Suprapubic skin (tissue), 4 donors: ENCODE results near the gene ALOXE3. TPM values are rescaled to one million over a fixed set of nuclear protein-coding genes. Genes with fewer than 3 reads are reported as not detected.

Source experiments
- DNase-seq, 2 donors: peaks; one replicate each; pipeline ENCODE4 v3.0.0-alpha.2; 2019; ENCODE audit warnings: low spot score in 2 of 2
- H3K27ac ChIP-seq: fragments of 200-600 bp; sonication (generic); one replicate; pipeline ENCODE4 v1.5.1; 2019
- H3K27me3 ChIP-seq: fragments of 200-600 bp; sonication (generic); one replicate; pipeline ENCODE4 v1.5.1; 2019
- H3K36me3 ChIP-seq: fragments of 200-600 bp; sonication (generic); one replicate; pipeline ENCODE4 v1.5.1; 2019
- H3K4me1 ChIP-seq: fragments of 200-600 bp; sonication (generic); one replicate; pipeline ENCODE4 v1.5.1; 2019
- H3K4me3 ChIP-seq: fragments of 200-600 bp; sonication (generic); one replicate; pipeline ENCODE4 v1.5.1; 2019; ENCODE audit warnings: mild to moderate bottlenecking
- H3K9me3 ChIP-seq: fragments of 200-600 bp; sonication (generic); one replicate; pipeline ENCODE4 v1.5.1; 2019
- EP300 ChIP-seq: sonication (generic); formaldehyde crosslinking; IDR thresholded peaks from one replicate; pipeline ENCODE4 v1.6.1; 2017; ENCODE audit warnings: antibody characterized with exemption
- POLR2A ChIP-seq, 2 donors: fragments of 450-650 bp; IDR thresholded peaks; one replicate each; pipeline ENCODE4 v1.6.1; 2017; ENCODE audit warnings: antibody characterized with exemption in 2 of 2, mild to moderate bottlenecking in 2 of 2, moderate library complexity in 2 of 2
- POLR2AphosphoS5 ChIP-seq, 3 donors: sonication (generic); formaldehyde crosslinking; IDR thresholded peaks; one replicate each; pipeline ENCODE4 v1.6.1; 2017; ENCODE audit warnings: antibody characterized with exemption in 3 of 3
- WGBS: methylation state at CpG from one replicate; pipeline ENCODE4 v1.1.5; 2018; 5-methylcytosine and 5-hydroxymethylcytosine counted together
- total RNA-seq, 4 donors: library from RNA; depleted of rRNA; stranded (reverse); fragments of >200 nt; gene quantifications; one replicate each; pipeline ENCODE4 v1.1.0, GENCODE V29; 2016
- TF ChIP-seq, protein P1 (sequence below), 2 donors: fragments of 200-600 bp in 1 of 2; fragments of 450-650 bp in 1 of 2; sonication (generic) in 1 of 2; IDR thresholded peaks; one replicate each; pipeline ENCODE4 v1.5.1; 2016 to 2019; ENCODE audit warnings: antibody characterized with exemption in 2 of 2, mild to moderate bottlenecking in 1 of 2, moderate library complexity in 1 of 2

The ALOXE3 gene
- total RNA-seq, 4 donors from 2014 or later, result 44.5 to 95.3 (median 69.9) TPM

DNA sequence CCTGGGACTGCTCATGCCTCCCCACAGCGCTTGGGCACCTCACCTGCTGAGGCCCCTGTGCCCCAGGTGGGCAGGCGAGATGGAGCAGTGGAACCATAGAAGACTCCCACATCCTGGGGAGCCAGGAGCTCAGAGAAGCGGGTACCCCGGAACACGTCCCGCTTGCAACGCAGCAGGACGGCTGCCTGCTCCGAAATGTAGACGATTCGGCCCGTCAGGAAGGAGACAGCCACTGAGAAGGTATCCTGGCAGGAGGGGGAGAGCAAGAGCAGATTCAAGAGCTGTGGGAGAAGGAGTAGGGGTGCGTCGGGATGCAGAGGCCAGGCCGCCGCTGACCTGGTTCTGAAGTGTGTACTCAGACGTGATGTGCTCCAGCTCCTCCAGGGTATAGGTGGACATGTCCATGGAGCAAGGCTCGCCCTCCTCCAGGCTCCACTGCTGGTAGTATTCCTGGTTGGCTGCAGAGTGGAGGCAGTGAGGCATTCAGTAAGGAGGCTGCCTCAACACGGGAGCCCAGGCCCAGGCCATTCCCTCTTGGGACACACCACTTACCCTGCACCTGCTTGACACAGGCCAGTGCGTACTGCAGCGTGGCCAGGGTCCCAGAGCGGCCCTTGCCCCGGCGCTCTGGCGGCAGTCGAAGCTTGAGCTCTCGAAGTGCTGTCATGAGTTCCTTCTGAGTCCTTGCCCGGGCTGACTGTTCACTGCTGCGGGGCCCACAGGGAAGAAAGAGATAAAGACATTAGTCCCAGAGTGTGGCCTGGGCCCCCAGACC lies 31.3 kb upstream of the ALOXE3 start:
- no peak overlapping the region for H3K27ac ChIP-seq
- no peaks in the 10 kb centered on the region for H3K9me3 ChIP-seq
- WGBS, result 88% methylated on average over 9 of the region's 29 CpGs
- peaks cover 70% of the 10 kb centered on the region for H3K36me3 ChIP-seq
- H3K4me1 ChIP-seq, result peaks cover 57% of the 10 kb centered on the region
- no peaks in the 10 kb centered on the region for H3K27me3 ChIP-seq
- H3K4me3 ChIP-seq, result peak overlapping the region; percentile 98
- no peak for TF ChIP-seq EP300
- no peak for TF ChIP-seq POLR2AphosphoS5 (IDR thresholded peaks at IDR 0.05)
- TF ChIP-seq, protein P1, sequence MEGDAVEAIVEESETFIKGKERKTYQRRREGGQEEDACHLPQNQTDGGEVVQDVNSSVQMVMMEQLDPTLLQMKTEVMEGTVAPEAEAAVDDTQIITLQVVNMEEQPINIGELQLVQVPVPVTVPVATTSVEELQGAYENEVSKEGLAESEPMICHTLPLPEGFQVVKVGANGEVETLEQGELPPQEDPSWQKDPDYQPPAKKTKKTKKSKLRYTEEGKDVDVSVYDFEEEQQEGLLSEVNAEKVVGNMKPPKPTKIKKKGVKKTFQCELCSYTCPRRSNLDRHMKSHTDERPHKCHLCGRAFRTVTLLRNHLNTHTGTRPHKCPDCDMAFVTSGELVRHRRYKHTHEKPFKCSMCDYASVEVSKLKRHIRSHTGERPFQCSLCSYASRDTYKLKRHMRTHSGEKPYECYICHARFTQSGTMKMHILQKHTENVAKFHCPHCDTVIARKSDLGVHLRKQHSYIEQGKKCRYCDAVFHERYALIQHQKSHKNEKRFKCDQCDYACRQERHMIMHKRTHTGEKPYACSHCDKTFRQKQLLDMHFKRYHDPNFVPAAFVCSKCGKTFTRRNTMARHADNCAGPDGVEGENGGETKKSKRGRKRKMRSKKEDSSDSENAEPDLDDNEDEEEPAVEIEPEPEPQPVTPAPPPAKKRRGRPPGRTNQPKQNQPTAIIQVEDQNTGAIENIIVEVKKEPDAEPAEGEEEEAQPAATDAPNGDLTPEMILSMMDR (IDR thresholded peaks at IDR 0.05), result no peak
- TF ChIP-seq POLR2A (IDR thresholded peaks at IDR 0.05), result no peak
- no peak for DNase-seq

- TF ChIP-seq POLR2A (IDR thresholded peaks at IDR 0.05) (no peak), EP300 (no peak), POLR2AphosphoS5 (IDR thresholded peaks at IDR 0.05) (no peak)
- TF ChIP-seq, protein P1 (IDR thresholded peaks at IDR 0.05), result no peak
- WGBS, result 99% methylated on average over 8 of the region's 13 CpGs
- Histone ChIP-seq H3K4me1 (peaks cover 50% of the 10 kb centered on the region), H3K27me3 (no peaks in the 10 kb centered on the region), H3K36me3 (peaks cover 80% of the 10 kb centered on the region), H3K9me3 (no peaks in the 10 kb centered on the region), H3K27ac (no peak overlapping the region), H3K4me3 (no peak overlapping the region)
- no peak for DNase-seq
Observed at GRCh38 chr17:8148560-8148959, 30.2 kb upstream of the ALOXE3 start.

DNA sequence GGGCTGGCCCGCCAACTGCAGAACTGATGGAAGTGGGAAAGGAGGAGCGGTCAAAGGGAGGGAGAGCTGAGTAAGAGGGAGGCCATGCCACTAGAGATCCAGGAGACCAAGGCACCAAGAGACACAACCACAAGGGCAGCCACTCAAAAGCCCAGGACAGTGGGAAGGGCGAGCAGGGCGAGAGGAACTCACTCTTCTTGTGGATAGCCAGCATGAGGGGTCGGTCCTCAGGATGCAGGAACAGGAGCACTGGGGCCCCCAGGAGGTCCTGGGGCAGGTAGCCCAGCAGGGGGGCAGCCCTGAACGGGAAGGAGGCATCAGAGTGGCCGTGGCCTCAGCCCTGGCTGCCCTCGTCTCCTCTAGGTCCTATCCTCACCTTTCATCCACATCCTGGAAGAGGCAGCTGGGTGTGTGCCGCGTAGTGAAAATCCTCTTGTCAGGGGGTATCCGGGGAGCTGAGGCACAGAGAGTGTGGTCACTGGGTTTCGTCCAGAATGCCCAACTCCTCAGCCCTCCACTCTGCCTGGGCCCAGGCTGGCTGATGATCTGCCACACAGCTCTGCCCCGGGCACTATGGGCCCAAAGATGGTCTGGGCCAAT lies 29.6 kb upstream of the ALOXE3 start:
- no peak overlapping the region for H3K4me3 ChIP-seq
- peaks cover 44% of the 10 kb centered on the region for H3K4me1 ChIP-seq
- H3K9me3 ChIP-seq, result no peaks in the 10 kb centered on the region
- no peak overlapping the region for H3K27ac ChIP-seq
- peaks cover 83% of the 10 kb centered on the region for H3K36me3 ChIP-seq
- no peak for TF ChIP-seq POLR2A (IDR thresholded peaks at IDR 0.05)
- no peak for TF ChIP-seq POLR2AphosphoS5 (IDR thresholded peaks at IDR 0.05)
- TF ChIP-seq, protein P1 (IDR thresholded peaks at IDR 0.05), result no peak
- TF ChIP-seq EP300, result no peak
- WGBS, result 95% methylated on average over 6 of the region's 13 CpGs
- no peaks in the 10 kb centered on the region for H3K27me3 ChIP-seq
- DNase-seq, result no peak

GRCh38 chr17:8147141-8147804 lies 29.0 kb upstream of the ALOXE3 start:
- TF ChIP-seq POLR2A (IDR thresholded peaks at IDR 0.05), result no peak
- no peak for TF ChIP-seq EP300
- TF ChIP-seq, protein P1 (IDR thresholded peaks at IDR 0.05), result no peak
- TF ChIP-seq POLR2AphosphoS5 (IDR thresholded peaks at IDR 0.05), result no peak
- peak in 1 of 2 donors; percentile 73 for DNase-seq
- H3K4me1 ChIP-seq, result peaks cover 44% of the 10 kb centered on the region
- H3K36me3 ChIP-seq, result peaks cover 90% of the 10 kb centered on the region
- no peak overlapping the region for H3K27ac ChIP-seq
- WGBS, result 90% methylated on average over 26 of the region's 26 CpGs
- no peaks in the 10 kb centered on the region for H3K9me3 ChIP-seq
- no peaks in the 10 kb centered on the region for H3K27me3 ChIP-seq
- no peak overlapping the region for H3K4me3 ChIP-seq
